ENCODE results near the gene PCSK6. TPM values are rescaled to one million over a fixed set of nuclear protein-coding genes. Genes with fewer than 3 reads are reported as not detected.

PCSK6 gene
- total RNA-seq, 2 experiments from 2014 or later = 0.57 TPM; not detected in 1

DNA sequence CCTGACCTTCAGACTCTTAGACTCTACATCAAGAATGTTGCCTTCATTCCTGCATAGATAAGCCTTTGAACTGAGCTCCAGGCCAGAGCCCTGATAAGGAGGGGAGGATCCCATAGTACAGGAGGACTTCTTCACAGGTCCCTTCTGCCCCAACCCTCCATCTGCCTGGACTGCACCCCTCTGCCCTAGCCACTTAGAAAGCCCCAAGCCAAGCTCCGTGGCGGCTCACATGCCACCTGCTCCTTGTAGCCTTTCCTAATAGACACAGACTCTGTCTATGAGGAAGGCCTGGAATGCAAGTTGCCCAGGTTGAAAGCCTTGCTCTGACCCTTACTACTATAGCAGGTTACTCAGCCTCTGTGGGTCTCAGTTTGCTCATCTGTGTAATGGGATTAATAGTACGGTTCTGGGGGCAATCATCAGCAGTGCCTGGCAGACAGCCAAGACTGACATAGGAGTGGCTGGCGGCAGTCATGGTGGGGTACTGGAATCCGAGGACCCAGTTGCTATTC lies 11.6 kb downstream of the PCSK6 start:
- intact Hi-C loops (cut with micrococcal nuclease; ENCODE audit: unreplicated experiment) = no loop called here
- Histone ChIP-seq H3K9me3 (ENCODE audit: low read length) (no peaks in the 10 kb centered on the region), H3K9me2 (ENCODE audit: insufficient read depth, low read length) (no peaks in the 10 kb centered on the region), H2AFZ (ENCODE audit: low read length) (no peak overlapping the region), H3K36me3 (ENCODE audit: insufficient read depth, low read length) (no peaks in the 10 kb centered on the region), H3K27ac (ENCODE audit: low read depth, low read length, poor library complexity, severe bottlenecking) (no peak overlapping the region), H3K4me2 (ENCODE audit: low read length) (no peak overlapping the region), H3K4me3 (ENCODE audit: low read depth, low read length, poor library complexity, severe bottlenecking) (no peak overlapping the region), H3K4me1 (ENCODE audit: insufficient read depth, low read length, poor library complexity, severe bottlenecking) (no peaks in the 10 kb centered on the region), H3K79me2 (ENCODE audit: insufficient read depth, low read depth, low read length) (no peaks in the 10 kb centered on the region), H4K20me1 (ENCODE audit: insufficient read depth, low read length) (no peaks in the 10 kb centered on the region)
- DNase-seq (ENCODE audit: low spot score) = no peak
- ChIA-PET POLR2A (no interaction called here), CTCF (ENCODE audit: unreplicated experiment) (no interaction called here)
- BruUV-seq (replicated peaks) = no TSS peak
- TF ChIP-seq, protein P1, sequence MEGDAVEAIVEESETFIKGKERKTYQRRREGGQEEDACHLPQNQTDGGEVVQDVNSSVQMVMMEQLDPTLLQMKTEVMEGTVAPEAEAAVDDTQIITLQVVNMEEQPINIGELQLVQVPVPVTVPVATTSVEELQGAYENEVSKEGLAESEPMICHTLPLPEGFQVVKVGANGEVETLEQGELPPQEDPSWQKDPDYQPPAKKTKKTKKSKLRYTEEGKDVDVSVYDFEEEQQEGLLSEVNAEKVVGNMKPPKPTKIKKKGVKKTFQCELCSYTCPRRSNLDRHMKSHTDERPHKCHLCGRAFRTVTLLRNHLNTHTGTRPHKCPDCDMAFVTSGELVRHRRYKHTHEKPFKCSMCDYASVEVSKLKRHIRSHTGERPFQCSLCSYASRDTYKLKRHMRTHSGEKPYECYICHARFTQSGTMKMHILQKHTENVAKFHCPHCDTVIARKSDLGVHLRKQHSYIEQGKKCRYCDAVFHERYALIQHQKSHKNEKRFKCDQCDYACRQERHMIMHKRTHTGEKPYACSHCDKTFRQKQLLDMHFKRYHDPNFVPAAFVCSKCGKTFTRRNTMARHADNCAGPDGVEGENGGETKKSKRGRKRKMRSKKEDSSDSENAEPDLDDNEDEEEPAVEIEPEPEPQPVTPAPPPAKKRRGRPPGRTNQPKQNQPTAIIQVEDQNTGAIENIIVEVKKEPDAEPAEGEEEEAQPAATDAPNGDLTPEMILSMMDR (conservative IDR thresholded peaks at IDR 0.05; ENCODE audit: low read length) = no peak
- TF ChIP-seq EZH2phosphoT487 (IDR thresholded peaks at IDR 0.05; ENCODE audit: borderline replicate concordance, low read depth, low read length) = no peak

DNA sequence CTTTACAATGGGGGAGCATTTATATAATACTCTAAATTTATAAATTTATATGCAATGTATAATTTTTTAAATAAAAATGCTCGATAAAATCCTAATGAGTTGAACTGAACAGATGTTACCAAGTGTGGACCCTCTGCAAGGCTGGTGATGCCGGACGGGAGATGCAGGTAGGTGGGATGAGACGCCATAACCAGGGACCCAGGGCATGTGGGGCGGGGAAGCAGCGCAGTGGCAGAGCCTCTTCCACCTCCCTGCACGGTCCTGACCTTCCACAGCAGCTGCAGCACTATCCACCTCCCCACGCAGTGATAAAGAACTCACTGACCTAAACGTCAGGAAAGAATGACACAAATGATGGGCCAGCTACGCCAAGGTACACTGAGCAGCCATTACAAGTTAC lies 12.8 kb downstream of the PCSK6 start:
- no peaks in the 10 kb centered on the region for H3K9me3 ChIP-seq (ENCODE audit: low read length)
- CTCF ChIA-PET (ENCODE audit: unreplicated experiment) = no interaction called here
- TF ChIP-seq, protein P1 (conservative IDR thresholded peaks at IDR 0.05; ENCODE audit: low read length) = no peak
- no peak for TF ChIP-seq EZH2phosphoT487 (IDR thresholded peaks at IDR 0.05; ENCODE audit: borderline replicate concordance, low read depth, low read length)
- no peak overlapping the region for H2AFZ ChIP-seq (ENCODE audit: low read length)
- no peaks in the 10 kb centered on the region for H3K9me2 ChIP-seq (ENCODE audit: insufficient read depth, low read length)
- no peak overlapping the region for H3K27ac ChIP-seq (ENCODE audit: low read depth, low read length, poor library complexity, severe bottlenecking)
- intact Hi-C loops (cut with micrococcal nuclease; ENCODE audit: unreplicated experiment) = no loop called here
- no peak for DNase-seq (ENCODE audit: low spot score)
- H4K20me1 ChIP-seq (ENCODE audit: insufficient read depth, low read length) = no peaks in the 10 kb centered on the region
- POLR2A ChIA-PET = no interaction called here
- H3K4me1 ChIP-seq (ENCODE audit: insufficient read depth, low read length, poor library complexity, severe bottlenecking) = no peaks in the 10 kb centered on the region
- no peaks in the 10 kb centered on the region for H3K79me2 ChIP-seq (ENCODE audit: insufficient read depth, low read depth, low read length)
- no peak overlapping the region for H3K4me2 ChIP-seq (ENCODE audit: low read length)
- H3K36me3 ChIP-seq (ENCODE audit: insufficient read depth, low read length) = no peaks in the 10 kb centered on the region
- H3K4me3 ChIP-seq (ENCODE audit: low read depth, low read length, poor library complexity, severe bottlenecking) = no peak overlapping the region
- BruUV-seq (replicated peaks) = no TSS peak

DNA sequence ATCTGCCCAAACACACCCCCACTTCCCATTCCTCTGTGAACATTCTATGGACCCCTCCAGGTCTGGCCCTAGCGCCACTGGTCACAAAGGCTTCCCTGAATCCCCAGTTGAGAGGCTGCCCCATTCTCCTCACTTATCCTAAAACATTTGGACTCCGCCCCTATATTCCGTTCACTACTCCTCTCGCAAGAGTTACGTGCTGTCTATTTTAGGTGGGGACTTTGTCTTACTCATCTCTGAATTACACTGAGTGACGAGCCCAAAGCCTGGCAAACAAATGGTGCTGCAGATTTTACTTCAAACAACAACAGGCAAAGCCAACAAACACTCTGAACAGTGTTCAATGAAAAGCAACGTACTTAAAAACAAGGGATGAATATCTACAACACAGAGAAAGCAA lies 14.5 kb downstream of the PCSK6 start:
- TF ChIP-seq EZH2phosphoT487 (IDR thresholded peaks at IDR 0.05; ENCODE audit: borderline replicate concordance, low read depth, low read length) = no peak
- TF ChIP-seq, protein P1 (conservative IDR thresholded peaks at IDR 0.05; ENCODE audit: low read length) = no peak
- Histone ChIP-seq H3K4me2 (ENCODE audit: low read length) (no peak overlapping the region), H3K27ac (ENCODE audit: low read depth, low read length, poor library complexity, severe bottlenecking) (no peak overlapping the region), H3K4me3 (ENCODE audit: low read depth, low read length, poor library complexity, severe bottlenecking) (no peak overlapping the region), H3K9me3 (ENCODE audit: low read length) (no peaks in the 10 kb centered on the region), H3K4me1 (ENCODE audit: insufficient read depth, low read length, poor library complexity, severe bottlenecking) (no peaks in the 10 kb centered on the region), H3K36me3 (ENCODE audit: insufficient read depth, low read length) (no peaks in the 10 kb centered on the region), H2AFZ (ENCODE audit: low read length) (no peak overlapping the region), H3K9me2 (ENCODE audit: insufficient read depth, low read length) (no peaks in the 10 kb centered on the region), H3K79me2 (ENCODE audit: insufficient read depth, low read depth, low read length) (no peaks in the 10 kb centered on the region), H4K20me1 (ENCODE audit: insufficient read depth, low read length) (no peaks in the 10 kb centered on the region)
- CTCF ChIA-PET (ENCODE audit: unreplicated experiment) = no interaction called here
- no TSS peak for BruUV-seq (replicated peaks)
- DNase-seq (ENCODE audit: low spot score) = no peak
- POLR2A ChIA-PET = no interaction called here
- intact Hi-C loops (cut with micrococcal nuclease; ENCODE audit: unreplicated experiment) = no loop called here
